HepG2 (cell line): Measurements from ENCODE around the gene SAXO1. TPM values are rescaled to one million over a fixed set of nuclear protein-coding genes. Genes with fewer than 3 reads are reported as not detected.
A peak's percentile ranks its signal among the peaks of the same experiment; 100 is the strongest.

Experiments
- CREB1 ChIP-seq, 2 experiments: fragments of 450-650 bp in 1 of 2; IDR thresholded peaks; 2 replicates each; pipeline ENCODE4 v1.6.1; 2016 to 2017; ENCODE audit warnings: control low read depth in 1 of 2, mild to moderate bottlenecking in 1 of 2, missing compliant biosample characterization in 1 of 2, missing genetic modification characterization in 1 of 2
- FOSL1 ChIP-seq: sonication (generic); formaldehyde crosslinking; IDR thresholded peaks from 2 replicates; pipeline ENCODE4 v1.9.0; 2021; ENCODE audit warnings: missing genetic modification reagents, borderline replicate concordance
- FOSL2 ChIP-seq: sonication (generic); formaldehyde crosslinking; IDR thresholded peaks from 2 replicates; pipeline ENCODE4 v1.4.0; 2020; ENCODE audit warnings: missing genetic modification reagents
- FOXC1 ChIP-seq: sonication (generic); formaldehyde crosslinking; IDR thresholded peaks from 2 replicates; pipeline ENCODE4 v1.8.0; 2022; ENCODE audit warnings: mild to moderate bottlenecking, missing genetic modification reagents, borderline replicate concordance
- GTF2F1 ChIP-seq: fragments of 150-350 bp; IDR thresholded peaks from 2 replicates; pipeline ENCODE4 v1.6.1; 2014; ENCODE audit warnings: low read length
- HOXA9 ChIP-seq: sonication (generic); formaldehyde crosslinking; IDR thresholded peaks from 2 replicates; pipeline ENCODE4 v1.8.1; 2022; ENCODE audit warnings: missing genetic modification reagents, mild to moderate bottlenecking, moderate library complexity, borderline replicate concordance
- KDM4B ChIP-seq: sonication (generic); formaldehyde crosslinking; IDR thresholded peaks from 2 replicates; pipeline ENCODE4 v1.4.0; 2020; ENCODE audit warnings: missing genetic modification reagents
- MEIS1 ChIP-seq: sonication (generic); formaldehyde crosslinking; IDR thresholded peaks from 2 replicates; pipeline ENCODE4 v1.9.0; 2021; ENCODE audit warnings: mild to moderate bottlenecking, missing genetic modification reagents, moderate library complexity, borderline replicate concordance
- NFYB ChIP-seq: sonication (generic); formaldehyde crosslinking; IDR thresholded peaks from 2 replicates; pipeline ENCODE4 v1.4.0; 2020; ENCODE audit warnings: missing genetic modification reagents
- SIN3B ChIP-seq: fragments of 150-350 bp; IDR thresholded peaks from 2 replicates; pipeline ENCODE4 v1.6.1; 2014; ENCODE audit warnings: low read length
- SMAD3 ChIP-seq: sonication (generic); formaldehyde crosslinking; IDR thresholded peaks from 2 replicates; pipeline ENCODE4 v1.4.0; 2020; ENCODE audit warnings: missing genetic modification reagents
- SMARCE1 ChIP-seq: fragments of 450-650 bp; IDR thresholded peaks from 2 replicates; pipeline ENCODE4 v1.6.1; 2017; ENCODE audit warnings: borderline replicate concordance
- SOX6 ChIP-seq, 2 experiments: fragments of 450-650 bp in 1 of 2; sonication (generic) in 1 of 2; formaldehyde crosslinking in 1 of 2; IDR thresholded peaks; 2 replicates each; pipeline versions ENCODE4 v1.4.0 to v1.6.1; 2017 to 2020; ENCODE audit warnings: antibody characterized with exemption in 1 of 2, mild to moderate bottlenecking in 1 of 2, missing genetic modification reagents in 1 of 2
- TCF7 ChIP-seq: sonication (generic); IDR thresholded peaks from 2 replicates; pipeline ENCODE4 v1.6.1; 2016; ENCODE audit warnings: antibody characterized with exemption, low read depth
- TOPORS ChIP-seq: sonication (generic); formaldehyde crosslinking; IDR thresholded peaks from 2 replicates; pipeline ENCODE4 v1.8.0; 2023; ENCODE audit warnings: mild to moderate bottlenecking, missing genetic modification reagents
- ZBTB42 ChIP-seq: sonication (generic); formaldehyde crosslinking; IDR thresholded peaks from 2 replicates; pipeline ENCODE4 v1.5.0; 2020; ENCODE audit warnings: mild to moderate bottlenecking, missing genetic modification reagents
- ZMYM3 ChIP-seq: sonication (generic); formaldehyde crosslinking; IDR thresholded peaks from 2 replicates; pipeline ENCODE4 v1.5.1; 2020; ENCODE audit warnings: mild to moderate bottlenecking, missing genetic modification reagents
- ZNF101 ChIP-seq: sonication (generic); formaldehyde crosslinking; IDR thresholded peaks from 2 replicates; pipeline ENCODE4 v1.4.0; 2020; ENCODE audit warnings: mild to moderate bottlenecking, low read depth, missing genetic modification reagents, borderline replicate concordance
- ZNF598 ChIP-seq: sonication (generic); formaldehyde crosslinking; IDR thresholded peaks from 2 replicates; pipeline ENCODE4 v1.5.1; 2020; ENCODE audit warnings: mild to moderate bottlenecking, missing genetic modification reagents, borderline replicate concordance
- ZNF713 ChIP-seq: sonication (generic); formaldehyde crosslinking; IDR thresholded peaks from 2 replicates; pipeline ENCODE4 v1.4.0; 2020; ENCODE audit warnings: mild to moderate bottlenecking, missing genetic modification reagents
- ZSCAN29 ChIP-seq: sonication (generic); formaldehyde crosslinking; conservative IDR thresholded peaks from 2 replicates; pipeline ENCODE4 v1.4.0; 2020; ENCODE audit warnings: mild to moderate bottlenecking, missing genetic modification reagents
- polyA plus RNA-seq, 8 experiments: library from polyadenylated mRNA; depleted of rRNA in 3 of 8; stranded (reverse) in 7 of 8; unstranded in 1 of 8; fragments of >200 nt; fragmentation: Illumina TruSeq in 4 of 8; extraction: Trizol in 4 of 8; gene quantifications; 2 replicates each; pipeline versions ENCODE4 v1.2.1 to v1.2.3, GENCODE V29; 2011 to 2016; ENCODE audit warnings: low read depth in 4 of 8, missing spikeins in 1 of 8, mixed read lengths in 1 of 8; ENCODE audit not compliant: insufficient read depth in 1 of 8
- total RNA-seq, 5 experiments: library from RNA; depleted of rRNA; stranded (reverse); fragments of >200 nt; fragmentation: Illumina TruSeq; extraction: Trizol; gene quantifications; 2 replicates each; pipeline ENCODE4 v1.2.3, GENCODE V29; 2016; ENCODE audit warnings: low read depth in 1 of 5
- TF ChIP-seq, protein P1 (sequence below): sonication (generic); formaldehyde crosslinking; conservative IDR thresholded peaks from 2 replicates; pipeline ENCODE4 v1.4.0; 2020; ENCODE audit warnings: mild to moderate bottlenecking, missing genetic modification reagents, moderate library complexity
- TF ChIP-seq, protein P2 (sequence below): sonication (generic); formaldehyde crosslinking; IDR thresholded peaks from 2 replicates; pipeline ENCODE4 v1.8.0; 2023; ENCODE audit warnings: mild to moderate bottlenecking, missing genetic modification reagents
- TF ChIP-seq, protein P3 (sequence below): sonication (generic); formaldehyde crosslinking; IDR thresholded peaks from 2 replicates; pipeline ENCODE4 v1.8.1; 2023; ENCODE audit warnings: missing genetic modification reagents, inconsistent platforms, borderline replicate concordance

Gene SAXO1
- total and polyA plus RNA-seq, 2 of the 13 experiments (the other 11 are each of a cell fraction or from before 2014, with no cell fraction given), result not detected

GRCh38 chr9:19048966-19049916, 16.2 kb upstream of the SAXO1 start, which contains the start of gene RRAGA (continued):
- TF ChIP-seq SOX6 (IDR thresholded peaks at IDR 0.05), result no peak
- TF ChIP-seq SOX6 (CRISPR knock-in tag; IDR thresholded peaks at IDR 0.05), result peak; percentile 88
- no peak for TF ChIP-seq CREB1 (IDR thresholded peaks at IDR 0.05)
- peak; percentile 70 for TF ChIP-seq CREB1 (CRISPR knock-in tag; IDR thresholded peaks at IDR 0.05)
- TF ChIP-seq ZBTB42 (CRISPR knock-in tag), result peak; percentile 85; the same call in 1 of the 2 replicates
- no peak for TF ChIP-seq KDM4B (CRISPR knock-in tag)
- no peak for TF ChIP-seq ZNF713 (CRISPR knock-in tag)
- no peak for TF ChIP-seq SMARCE1
- peak; percentile 82; the same call in 1 of the 2 replicates for TF ChIP-seq MEIS1 (CRISPR knock-in tag)
- peak; percentile 92; the same call in 1 of the 2 replicates for TF ChIP-seq FOXC1 (CRISPR knock-in tag)
- TF ChIP-seq TOPORS (CRISPR knock-in tag), result peak; percentile 94
- TF ChIP-seq TCF7, result no peak
- TF ChIP-seq FOSL2 (CRISPR knock-in tag), result peak; percentile 43; the same call in 1 of the 2 replicates
- TF ChIP-seq SIN3B, result no peak
- 0 out of 2 replicates have a peak, but pooled peaks have one; percentile 81 for TF ChIP-seq ZSCAN29 (CRISPR knock-in tag)
- TF ChIP-seq HOXA9 (CRISPR knock-in tag), result no peak
- TF ChIP-seq GTF2F1, result no peak
- TF ChIP-seq, protein P1, sequence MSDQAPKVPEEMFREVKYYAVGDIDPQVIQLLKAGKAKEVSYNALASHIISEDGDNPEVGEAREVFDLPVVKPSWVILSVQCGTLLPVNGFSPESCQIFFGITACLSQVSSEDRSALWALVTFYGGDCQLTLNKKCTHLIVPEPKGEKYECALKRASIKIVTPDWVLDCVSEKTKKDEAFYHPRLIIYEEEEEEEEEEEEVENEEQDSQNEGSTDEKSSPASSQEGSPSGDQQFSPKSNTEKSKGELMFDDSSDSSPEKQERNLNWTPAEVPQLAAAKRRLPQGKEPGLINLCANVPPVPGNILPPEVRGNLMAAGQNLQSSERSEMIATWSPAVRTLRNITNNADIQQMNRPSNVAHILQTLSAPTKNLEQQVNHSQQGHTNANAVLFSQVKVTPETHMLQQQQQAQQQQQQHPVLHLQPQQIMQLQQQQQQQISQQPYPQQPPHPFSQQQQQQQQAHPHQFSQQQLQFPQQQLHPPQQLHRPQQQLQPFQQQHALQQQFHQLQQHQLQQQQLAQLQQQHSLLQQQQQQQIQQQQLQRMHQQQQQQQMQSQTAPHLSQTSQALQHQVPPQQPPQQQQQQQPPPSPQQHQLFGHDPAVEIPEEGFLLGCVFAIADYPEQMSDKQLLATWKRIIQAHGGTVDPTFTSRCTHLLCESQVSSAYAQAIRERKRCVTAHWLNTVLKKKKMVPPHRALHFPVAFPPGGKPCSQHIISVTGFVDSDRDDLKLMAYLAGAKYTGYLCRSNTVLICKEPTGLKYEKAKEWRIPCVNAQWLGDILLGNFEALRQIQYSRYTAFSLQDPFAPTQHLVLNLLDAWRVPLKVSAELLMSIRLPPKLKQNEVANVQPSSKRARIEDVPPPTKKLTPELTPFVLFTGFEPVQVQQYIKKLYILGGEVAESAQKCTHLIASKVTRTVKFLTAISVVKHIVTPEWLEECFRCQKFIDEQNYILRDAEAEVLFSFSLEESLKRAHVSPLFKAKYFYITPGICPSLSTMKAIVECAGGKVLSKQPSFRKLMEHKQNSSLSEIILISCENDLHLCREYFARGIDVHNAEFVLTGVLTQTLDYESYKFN (CRISPR knock-in tag), result peak; percentile 84
- TF ChIP-seq ZMYM3 (CRISPR knock-in tag), result peak; percentile 80
- TF ChIP-seq NFYB, result no peak; the same call in 1 of the 2 replicates
- peak; percentile 69; the same call in 1 of the 2 replicates for TF ChIP-seq ZNF598 (CRISPR knock-in tag)
- TF ChIP-seq, protein P2, sequence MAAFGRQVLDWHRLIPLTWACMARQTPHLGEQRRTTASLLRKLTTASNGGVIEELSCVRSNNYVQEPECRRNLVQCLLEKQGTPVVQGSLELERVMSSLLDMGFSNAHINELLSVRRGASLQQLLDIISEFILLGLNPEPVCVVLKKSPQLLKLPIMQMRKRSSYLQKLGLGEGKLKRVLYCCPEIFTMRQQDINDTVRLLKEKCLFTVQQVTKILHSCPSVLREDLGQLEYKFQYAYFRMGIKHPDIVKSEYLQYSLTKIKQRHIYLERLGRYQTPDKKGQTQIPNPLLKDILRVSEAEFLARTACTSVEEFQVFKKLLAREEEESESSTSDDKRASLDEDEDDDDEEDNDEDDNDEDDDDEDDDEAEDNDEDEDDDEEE (CRISPR knock-in tag), result peak; percentile 45
- TF ChIP-seq, protein P3, sequence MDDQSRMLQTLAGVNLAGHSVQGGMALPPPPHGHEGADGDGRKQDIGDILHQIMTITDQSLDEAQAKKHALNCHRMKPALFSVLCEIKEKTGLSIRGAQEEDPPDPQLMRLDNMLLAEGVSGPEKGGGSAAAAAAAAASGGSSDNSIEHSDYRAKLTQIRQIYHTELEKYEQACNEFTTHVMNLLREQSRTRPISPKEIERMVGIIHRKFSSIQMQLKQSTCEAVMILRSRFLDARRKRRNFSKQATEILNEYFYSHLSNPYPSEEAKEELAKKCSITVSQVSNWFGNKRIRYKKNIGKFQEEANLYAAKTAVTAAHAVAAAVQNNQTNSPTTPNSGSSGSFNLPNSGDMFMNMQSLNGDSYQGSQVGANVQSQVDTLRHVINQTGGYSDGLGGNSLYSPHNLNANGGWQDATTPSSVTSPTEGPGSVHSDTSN (CRISPR knock-in tag), result no peak
- peak; percentile 51 for TF ChIP-seq FOSL1
- TF ChIP-seq SMAD3 (CRISPR knock-in tag), result peak; percentile 86; the same call in 1 of the 2 replicates
- TF ChIP-seq ZNF101, result no peak
